ENCODE measurements around the gene RTN4R. TPM values are rescaled to one million over a fixed set of nuclear protein-coding genes. Genes with fewer than 3 reads are reported as not detected.

RTN4R gene
- total RNA-seq, 1 experiment from 2014 or later, result 11.1 TPM

- no peaks in the 10 kb centered on the region for H3K4me1 Mint-ChIP-seq (ENCODE audit: low read depth, unreplicated experiment)
- DNase-seq, result no peak
- no peaks in the 10 kb centered on the region for H3K27me3 ChIP-seq (replicated peaks; ENCODE audit: control insufficient read depth, insufficient read depth, low read length)
- no peaks in the 10 kb centered on the region for H3K9me3 Mint-ChIP-seq (ENCODE audit: unreplicated experiment)
- no peaks in the 10 kb centered on the region for H3K36me3 ChIP-seq (ENCODE audit: control insufficient read depth, insufficient read depth, low read length)
- no peak for TF ChIP-seq CTCF (IDR thresholded peaks at IDR 0.05; ENCODE audit: insufficient read depth in 1 of 2, low read depth in 1 of 2, low read length in 1 of 2, severe bottlenecking in 1 of 2, unreplicated experiment in 1 of 2)
- CTCF ChIA-PET, result interaction anchor here (0.7 to 2.3 kb wide), 5 partner anchors 10 to 81 kb away, joined by 3 to 24 read pairs (median 6); no protein-coding TSS in a partner anchor
- H3K27ac Mint-ChIP-seq (ENCODE audit: unreplicated experiment), result no peak overlapping the region
- H3K9me3 ChIP-seq, result no peaks in the 10 kb centered on the region
- POLR2A ChIA-PET, result no interaction called here
- BruUV-seq (replicated peaks), result no TSS peak
- H3K4me1 ChIP-seq, result no peaks in the 10 kb centered on the region
- intact Hi-C loops (cut with micrococcal nuclease; ENCODE audit: unreplicated experiment), result loop anchor here (1.0 kb wide), 1 partner anchor 80 kb away; no protein-coding TSS in a partner anchor
- H3K4me3 ChIP-seq (ENCODE audit: low read depth, low read length), result no peak overlapping the region
- H3K36me3 Mint-ChIP-seq (ENCODE audit: insufficient read depth, unreplicated experiment), result no peaks in the 10 kb centered on the region
- no peak overlapping the region for H3K4me3 Mint-ChIP-seq (ENCODE audit: unreplicated experiment)
- no peaks in the 10 kb centered on the region for H3K27me3 Mint-ChIP-seq (ENCODE audit: insufficient read depth, unreplicated experiment)
Measured at GRCh38 chr22:20237480-20238440, 30.4 kb downstream of the RTN4R start.

- no peaks in the 10 kb centered on the region for H3K9me3 Mint-ChIP-seq (ENCODE audit: unreplicated experiment)
- POLR2A ChIA-PET, result no interaction called here
- H3K4me3 Mint-ChIP-seq (ENCODE audit: unreplicated experiment), result no peak overlapping the region
- no peaks in the 10 kb centered on the region for H3K36me3 ChIP-seq (ENCODE audit: control insufficient read depth, insufficient read depth, low read length)
- H3K27me3 Mint-ChIP-seq (ENCODE audit: insufficient read depth, unreplicated experiment), result no peaks in the 10 kb centered on the region
- no peaks in the 10 kb centered on the region for H3K4me1 Mint-ChIP-seq (ENCODE audit: low read depth, unreplicated experiment)
- H3K4me3 ChIP-seq (ENCODE audit: low read depth, low read length), result no peak overlapping the region
- H3K4me1 ChIP-seq, result no peaks in the 10 kb centered on the region
- no peaks in the 10 kb centered on the region for H3K9me3 ChIP-seq
- CTCF ChIA-PET, result interaction anchor here (1.8 kb wide), 1 partner anchor 79 kb away, joined by 4 read pairs; no protein-coding TSS in a partner anchor
- no peak overlapping the region for H3K27ac Mint-ChIP-seq (ENCODE audit: unreplicated experiment)
- no peaks in the 10 kb centered on the region for H3K27me3 ChIP-seq (replicated peaks; ENCODE audit: control insufficient read depth, insufficient read depth, low read length)
- no peak for DNase-seq
- intact Hi-C loops (cut with micrococcal nuclease; ENCODE audit: unreplicated experiment), result no loop called here
- H3K36me3 Mint-ChIP-seq (ENCODE audit: insufficient read depth, unreplicated experiment), result no peaks in the 10 kb centered on the region
- BruUV-seq (replicated peaks), result no TSS peak
- no peak for TF ChIP-seq CTCF (IDR thresholded peaks at IDR 0.05; ENCODE audit: insufficient read depth in 1 of 2, low read depth in 1 of 2, low read length in 1 of 2, severe bottlenecking in 1 of 2, unreplicated experiment in 1 of 2)
Measured at GRCh38 chr22:20236052-20236717, 31.9 kb downstream of the RTN4R start.

GRCh38 chr22:20235389-20235991, 32.6 kb downstream of the RTN4R start:
- BruUV-seq (replicated peaks), result no TSS peak
- Mint-ChIP-seq H3K27ac (ENCODE audit: unreplicated experiment) (no peak overlapping the region), H3K27me3 (ENCODE audit: insufficient read depth, unreplicated experiment) (no peaks in the 10 kb centered on the region), H3K4me3 (ENCODE audit: unreplicated experiment) (no peak overlapping the region), H3K4me1 (ENCODE audit: low read depth, unreplicated experiment) (no peaks in the 10 kb centered on the region), H3K9me3 (ENCODE audit: unreplicated experiment) (no peaks in the 10 kb centered on the region), H3K36me3 (ENCODE audit: insufficient read depth, unreplicated experiment) (no peaks in the 10 kb centered on the region)
- DNase-seq, result no peak
- POLR2A ChIA-PET, result no interaction called here
- Histone ChIP-seq H3K9me3 (no peaks in the 10 kb centered on the region), H3K4me1 (no peaks in the 10 kb centered on the region), H3K27me3 (replicated peaks; ENCODE audit: control insufficient read depth, insufficient read depth, low read length) (no peaks in the 10 kb centered on the region), H3K4me3 (ENCODE audit: low read depth, low read length) (no peak overlapping the region), H3K36me3 (ENCODE audit: control insufficient read depth, insufficient read depth, low read length) (no peaks in the 10 kb centered on the region)
- intact Hi-C loops (cut with micrococcal nuclease; ENCODE audit: unreplicated experiment), result no loop called here
- CTCF ChIA-PET, result interaction anchor here (1.8 kb wide), 1 partner anchor 78 kb away, joined by 4 read pairs; no protein-coding TSS in a partner anchor
- TF ChIP-seq CTCF (IDR thresholded peaks at IDR 0.05; ENCODE audit: insufficient read depth in 1 of 2, low read depth in 1 of 2, low read length in 1 of 2, severe bottlenecking in 1 of 2, unreplicated experiment in 1 of 2), result no peak

All from Caco-2 (cell line).